ENCODE results near the gene WDR26. TPM values are rescaled to one million over a fixed set of nuclear protein-coding genes. Genes with fewer than 3 reads are reported as not detected.

The WDR26 gene
- total and polyA plus RNA-seq, 9 of the 15 experiments (the other 6 are each of a cell fraction or from before 2014, with no cell fraction given), result 11.5 to 66.0 (median 39.8) TPM

DNA sequence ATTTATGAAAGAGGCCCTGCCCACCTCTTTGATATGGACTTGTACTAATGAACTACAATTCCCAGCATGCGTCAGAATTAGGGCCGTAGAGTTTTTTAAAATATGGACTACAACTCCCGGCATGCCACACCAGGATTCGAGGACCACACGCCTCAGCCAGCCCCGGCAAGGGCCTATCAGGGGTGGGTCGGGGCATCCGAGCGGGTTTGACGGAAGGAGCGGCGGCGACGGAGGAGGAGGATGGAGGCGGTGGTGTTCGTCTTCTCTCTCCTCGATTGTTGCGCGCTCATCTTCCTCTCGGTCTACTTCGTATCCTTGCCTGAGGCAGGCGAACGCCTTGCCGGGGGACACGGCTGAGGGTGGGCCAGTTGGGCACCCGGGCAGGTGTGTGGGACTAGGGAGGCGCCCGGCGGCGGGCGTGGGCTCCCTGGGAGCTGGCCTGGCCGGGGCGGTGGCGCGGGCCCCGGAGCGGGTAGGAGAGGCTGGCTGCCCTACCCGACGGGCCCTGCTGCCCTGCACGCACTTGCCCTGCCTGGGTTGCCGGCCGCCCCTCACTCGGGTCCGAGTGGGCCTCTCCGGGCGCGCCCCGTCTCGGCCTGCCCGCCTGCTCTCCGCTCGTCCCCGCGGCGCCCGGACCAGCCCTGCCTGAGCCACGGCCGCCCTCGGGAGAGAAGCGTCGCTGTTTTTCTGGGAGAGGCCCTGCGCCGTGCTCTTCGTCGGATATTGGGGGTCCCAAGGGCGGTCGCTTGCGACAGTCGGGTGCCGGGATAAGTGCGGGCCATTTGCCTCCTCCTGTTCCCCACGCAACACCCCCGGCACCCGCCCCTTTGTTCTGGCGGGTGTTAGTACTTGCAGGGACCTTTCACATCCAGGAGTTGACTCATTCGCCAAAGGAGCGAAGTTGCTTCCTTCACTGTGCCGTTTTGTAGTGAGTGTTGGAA lies 77.6 kb downstream of the WDR26 start, which contains the start of gene CNIH4 (continued):
- peak; percentile 97 for TF ChIP-seq FOXM1 (IDR thresholded peaks at IDR 0.05; ENCODE audit: low read depth)
- TF ChIP-seq FOXM1 (CRISPR knock-in tag; IDR thresholded peaks at IDR 0.05; ENCODE audit: low read depth), result peak; percentile 98

DNA sequence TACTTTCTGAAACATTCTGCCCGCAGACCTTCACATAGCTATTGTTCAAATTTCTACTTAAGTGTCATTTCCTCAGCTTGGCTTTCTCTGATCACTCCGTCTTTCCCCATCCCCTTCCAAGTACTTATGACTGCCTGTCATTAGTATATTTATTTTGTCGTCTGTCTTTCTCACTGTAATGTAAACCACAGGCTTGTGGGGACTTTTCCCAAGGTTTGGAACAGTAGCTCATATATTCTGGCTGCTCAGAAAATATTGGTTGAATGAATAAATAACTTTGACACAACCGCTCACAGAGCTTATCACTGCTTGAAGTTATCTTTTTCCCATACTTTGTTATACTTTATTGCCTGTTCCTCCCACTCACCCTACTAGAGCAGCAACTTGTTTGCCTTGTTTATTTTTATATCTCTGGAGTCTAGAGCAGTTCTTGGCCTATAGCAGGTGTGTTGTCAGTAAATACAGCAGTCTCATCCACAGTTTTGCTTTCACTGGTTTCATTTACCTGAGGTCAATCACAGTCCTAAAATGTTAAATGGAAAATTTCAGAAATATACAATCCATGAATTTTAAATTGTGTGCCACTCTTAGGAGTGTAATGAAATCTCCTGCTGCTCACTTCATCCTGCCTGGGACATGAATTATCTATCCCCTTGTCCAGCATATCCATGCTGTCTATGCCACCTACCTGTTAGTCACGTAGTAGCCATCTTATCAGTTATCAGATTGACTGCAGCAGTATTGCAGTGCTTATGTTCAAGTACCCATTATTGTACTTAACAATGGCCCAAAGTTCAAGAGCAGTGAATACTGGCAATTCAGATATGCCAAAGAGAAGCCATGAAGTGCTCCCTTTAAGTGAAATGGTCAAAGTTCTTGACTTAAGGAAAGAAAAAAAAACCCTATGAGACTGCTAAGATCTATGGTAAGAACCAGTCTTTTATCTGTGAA lies 80.3 kb downstream of the WDR26 start:
- no peak for FAIRE-seq
- no peak overlapping the region for H3K9ac ChIP-seq (ENCODE audit: insufficient read depth in 1 of 2, low read depth in 2 of 2, low read length in 2 of 2)
- no peak overlapping the region for H3K4me2 ChIP-seq (ENCODE audit: insufficient read depth, low read length)
- intact Hi-C loops (cut with micrococcal nuclease), result no loop called here
- BruUV-seq (replicated peaks), result no TSS peak
- no peak overlapping the region for H3K27ac ChIP-seq (ENCODE audit: extremely low read depth, low read depth, low read length)
- H3K4me3 ChIP-seq, result no peak overlapping the region
- POLR2A ChIA-PET, result interaction anchor here (0.6 to 0.8 kb wide), 3 partner anchors 10 to 655 kb away, joined by 3 to 4 read pairs (median 4); no protein-coding TSS in a partner anchor
- H3K36me3 ChIP-seq (ENCODE audit: control insufficient read depth, insufficient read depth, low read length), result no peaks in the 10 kb centered on the region
- no peaks in the 10 kb centered on the region for H3K9me1 ChIP-seq (ENCODE audit: control insufficient read depth, insufficient read depth, low read length)
- WGBS (ENCODE audit: insufficient coverage, low coverage, missing lambda C conversion rate), result 30% methylated on average over 5 of the region's 5 CpGs
- in situ Hi-C loops (cut with MboI), result no loop called here
- peaks cover 12 to 14% of the 10 kb centered on the region in 2 experiments for H3K4me1 ChIP-seq (replicated peaks in 1 of 2; ENCODE audit: control insufficient read depth in 2 of 2, insufficient read depth in 2 of 2, low read length in 2 of 2)
- DNase-seq (ENCODE audit: extremely low read depth in 1 of 4, low spot score in 3 of 4), result no peak
- TF ChIP-seq KLF16 (IDR thresholded peaks at IDR 0.05), result no peak
- TF ChIP-seq TRIM24 (IDR thresholded peaks at IDR 0.05), result peak in 1 of 2 experiments; percentile 35; a peak in 2 of 4 replicates
- TF ChIP-seq CBX3 (IDR thresholded peaks at IDR 0.05; ENCODE audit: borderline replicate concordance in 1 of 2, low read length in 2 of 2), result peak in 1 of 2 experiments; percentile 53; a peak in 1 of 3 replicates
- TF ChIP-seq TRIM28 (IDR thresholded peaks at IDR 0.05), result peak; percentile 77
- TF ChIP-seq, protein P1, sequence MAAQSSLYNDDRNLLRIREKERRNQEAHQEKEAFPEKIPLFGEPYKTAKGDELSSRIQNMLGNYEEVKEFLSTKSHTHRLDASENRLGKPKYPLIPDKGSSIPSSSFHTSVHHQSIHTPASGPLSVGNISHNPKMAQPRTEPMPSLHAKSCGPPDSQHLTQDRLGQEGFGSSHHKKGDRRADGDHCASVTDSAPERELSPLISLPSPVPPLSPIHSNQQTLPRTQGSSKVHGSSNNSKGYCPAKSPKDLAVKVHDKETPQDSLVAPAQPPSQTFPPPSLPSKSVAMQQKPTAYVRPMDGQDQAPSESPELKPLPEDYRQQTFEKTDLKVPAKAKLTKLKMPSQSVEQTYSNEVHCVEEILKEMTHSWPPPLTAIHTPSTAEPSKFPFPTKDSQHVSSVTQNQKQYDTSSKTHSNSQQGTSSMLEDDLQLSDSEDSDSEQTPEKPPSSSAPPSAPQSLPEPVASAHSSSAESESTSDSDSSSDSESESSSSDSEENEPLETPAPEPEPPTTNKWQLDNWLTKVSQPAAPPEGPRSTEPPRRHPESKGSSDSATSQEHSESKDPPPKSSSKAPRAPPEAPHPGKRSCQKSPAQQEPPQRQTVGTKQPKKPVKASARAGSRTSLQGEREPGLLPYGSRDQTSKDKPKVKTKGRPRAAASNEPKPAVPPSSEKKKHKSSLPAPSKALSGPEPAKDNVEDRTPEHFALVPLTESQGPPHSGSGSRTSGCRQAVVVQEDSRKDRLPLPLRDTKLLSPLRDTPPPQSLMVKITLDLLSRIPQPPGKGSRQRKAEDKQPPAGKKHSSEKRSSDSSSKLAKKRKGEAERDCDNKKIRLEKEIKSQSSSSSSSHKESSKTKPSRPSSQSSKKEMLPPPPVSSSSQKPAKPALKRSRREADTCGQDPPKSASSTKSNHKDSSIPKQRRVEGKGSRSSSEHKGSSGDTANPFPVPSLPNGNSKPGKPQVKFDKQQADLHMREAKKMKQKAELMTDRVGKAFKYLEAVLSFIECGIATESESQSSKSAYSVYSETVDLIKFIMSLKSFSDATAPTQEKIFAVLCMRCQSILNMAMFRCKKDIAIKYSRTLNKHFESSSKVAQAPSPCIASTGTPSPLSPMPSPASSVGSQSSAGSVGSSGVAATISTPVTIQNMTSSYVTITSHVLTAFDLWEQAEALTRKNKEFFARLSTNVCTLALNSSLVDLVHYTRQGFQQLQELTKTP (IDR thresholded peaks at IDR 0.05; ENCODE audit: low read depth in 1 of 2, partially characterized antibody in 2 of 2), result peak in 1 of 2 experiments; percentile 96
- H3K27me3 ChIP-seq (ENCODE audit: control insufficient read depth in 2 of 2, insufficient read depth in 2 of 2, low read length in 2 of 2), result no peaks in the 10 kb centered on the region
- H4K20me1 ChIP-seq (replicated peaks; ENCODE audit: control insufficient read depth, insufficient read depth, low read length), result no peaks in the 10 kb centered on the region
- H3K79me2 ChIP-seq (ENCODE audit: control insufficient read depth, insufficient read depth, low read length), result peaks cover 25% of the 10 kb centered on the region
- CTCF ChIA-PET (ENCODE audit: low intra/inter-chr PET ratio), result no interaction called here
- H3K9me3 ChIP-seq (replicated peaks; ENCODE audit: control insufficient read depth, insufficient read depth, low read depth, low read length), result no peaks in the 10 kb centered on the region
- ATAC-seq, result no peak
- H2AFZ ChIP-seq (ENCODE audit: low read depth, low read length), result no peak overlapping the region

Measured in K562 (cell line).